ENCODE measurements around the gene SLC27A6.

DNA sequence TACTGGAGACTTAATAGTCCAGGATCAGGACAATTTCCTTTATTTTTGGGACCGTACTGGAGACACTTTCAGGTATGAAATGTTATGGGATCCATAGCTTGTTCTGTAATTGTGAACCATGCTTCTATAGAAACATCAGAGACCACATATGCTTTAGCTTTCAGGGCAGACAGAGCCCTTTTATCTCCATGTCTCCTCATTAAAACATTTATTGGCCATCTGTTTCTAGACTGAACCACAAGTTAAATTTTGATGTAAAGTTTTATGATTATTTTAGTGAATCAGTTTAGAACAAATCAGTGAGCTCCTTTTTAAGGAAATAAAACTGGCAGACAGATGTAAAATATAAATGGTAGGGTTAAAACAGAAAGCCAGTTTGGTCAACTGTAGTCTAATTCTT lies 62.0 kb downstream of the SLC27A6 start:
- TF ChIP-seq, protein P1, sequence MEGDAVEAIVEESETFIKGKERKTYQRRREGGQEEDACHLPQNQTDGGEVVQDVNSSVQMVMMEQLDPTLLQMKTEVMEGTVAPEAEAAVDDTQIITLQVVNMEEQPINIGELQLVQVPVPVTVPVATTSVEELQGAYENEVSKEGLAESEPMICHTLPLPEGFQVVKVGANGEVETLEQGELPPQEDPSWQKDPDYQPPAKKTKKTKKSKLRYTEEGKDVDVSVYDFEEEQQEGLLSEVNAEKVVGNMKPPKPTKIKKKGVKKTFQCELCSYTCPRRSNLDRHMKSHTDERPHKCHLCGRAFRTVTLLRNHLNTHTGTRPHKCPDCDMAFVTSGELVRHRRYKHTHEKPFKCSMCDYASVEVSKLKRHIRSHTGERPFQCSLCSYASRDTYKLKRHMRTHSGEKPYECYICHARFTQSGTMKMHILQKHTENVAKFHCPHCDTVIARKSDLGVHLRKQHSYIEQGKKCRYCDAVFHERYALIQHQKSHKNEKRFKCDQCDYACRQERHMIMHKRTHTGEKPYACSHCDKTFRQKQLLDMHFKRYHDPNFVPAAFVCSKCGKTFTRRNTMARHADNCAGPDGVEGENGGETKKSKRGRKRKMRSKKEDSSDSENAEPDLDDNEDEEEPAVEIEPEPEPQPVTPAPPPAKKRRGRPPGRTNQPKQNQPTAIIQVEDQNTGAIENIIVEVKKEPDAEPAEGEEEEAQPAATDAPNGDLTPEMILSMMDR (IDR thresholded peaks at IDR 0.05) = no peak
- TF ChIP-seq POLR2A (IDR thresholded peaks at IDR 0.05) = no peak

All from upper lobe of left lung (tissue), 4 donors.